HTERT RPE-1 (cell line): Measurements from ENCODE around the gene UBL4A.

Experiments
- in situ Hi-C: fragments of 300-500 bp; cut with MboI; formaldehyde crosslinking; loops from 4 replicates; pipeline ENCODE4 v1.14.3; 2020; ENCODE audit warnings: low sequenced_read_pairs

The UBL4A gene

DNA sequence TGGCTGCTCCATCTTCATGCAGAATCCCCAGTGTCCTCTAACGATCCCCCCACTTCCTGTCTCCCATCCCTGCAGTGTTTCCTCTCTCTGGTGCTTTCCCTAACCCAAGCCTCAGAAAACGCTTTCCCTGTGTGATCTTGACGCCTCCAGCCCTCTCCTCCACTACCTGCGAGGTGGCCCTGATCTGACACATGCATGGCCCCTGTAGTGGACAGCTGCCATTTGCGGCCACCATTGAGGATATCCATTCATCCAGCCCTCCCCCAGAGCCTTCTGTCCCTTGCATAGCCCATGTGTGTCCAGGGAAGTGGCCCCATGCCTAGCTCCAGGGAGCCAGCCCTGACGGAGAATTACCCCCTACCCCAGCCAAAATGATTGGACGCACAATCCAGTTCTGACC lies 3.1 kb downstream of the UBL4A start:
- in situ Hi-C loops = no loop called here

DNA sequence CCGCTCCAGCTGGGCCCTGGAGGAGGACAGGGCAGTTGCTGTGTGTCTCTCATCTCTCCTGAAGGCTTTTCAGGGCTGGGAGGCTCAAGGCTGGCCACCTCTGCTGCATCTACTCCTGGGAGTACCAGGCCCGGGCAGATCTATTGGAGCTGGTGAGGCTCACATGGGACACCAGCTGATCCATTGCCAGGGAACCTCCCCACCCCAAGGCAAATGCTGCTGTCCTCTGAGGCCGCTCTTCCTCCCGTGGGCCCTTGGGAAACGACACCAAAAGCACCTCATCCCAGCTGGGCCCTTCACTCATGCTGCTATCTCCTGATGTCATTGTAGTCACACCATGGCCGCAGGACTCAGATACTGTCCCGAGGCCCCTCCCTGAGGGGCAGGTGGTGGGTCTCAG lies 3.6 kb downstream of the UBL4A start:
- in situ Hi-C loops = no loop called here

DNA sequence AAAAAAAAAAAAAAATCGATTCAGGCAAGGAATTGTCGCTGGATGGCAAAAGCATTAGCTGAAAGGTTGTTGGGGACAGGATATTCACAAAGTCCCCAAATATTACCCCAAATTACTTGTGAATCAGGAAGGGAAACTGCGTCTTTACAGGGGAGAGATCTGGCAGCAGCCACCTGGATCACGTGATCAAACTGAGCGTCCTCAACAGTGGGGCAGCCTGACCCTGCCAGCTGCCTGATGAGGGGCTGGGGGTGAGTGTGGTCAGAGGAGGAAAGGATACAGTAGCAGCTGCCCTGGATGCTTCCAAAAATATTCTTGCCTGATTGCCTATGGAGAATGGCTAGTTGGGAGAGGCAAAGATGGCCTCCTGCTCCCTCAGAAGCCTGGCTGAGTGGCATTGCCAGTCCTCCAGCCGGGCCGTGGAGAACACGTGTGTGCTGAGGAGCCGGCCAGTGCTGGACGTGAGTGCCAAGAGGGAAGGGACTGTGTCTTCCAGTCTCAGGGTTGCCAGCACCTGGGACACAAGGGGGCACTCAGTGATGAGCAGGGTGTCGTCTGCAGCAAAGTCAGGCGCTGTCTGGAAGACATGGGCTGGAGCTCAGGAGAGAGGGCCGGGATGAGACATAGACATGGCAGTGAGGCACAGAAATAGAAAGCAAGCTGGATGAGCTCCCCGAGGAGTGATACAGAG lies 4.4 kb downstream of the UBL4A start:
- in situ Hi-C loops = no loop called here

DNA sequence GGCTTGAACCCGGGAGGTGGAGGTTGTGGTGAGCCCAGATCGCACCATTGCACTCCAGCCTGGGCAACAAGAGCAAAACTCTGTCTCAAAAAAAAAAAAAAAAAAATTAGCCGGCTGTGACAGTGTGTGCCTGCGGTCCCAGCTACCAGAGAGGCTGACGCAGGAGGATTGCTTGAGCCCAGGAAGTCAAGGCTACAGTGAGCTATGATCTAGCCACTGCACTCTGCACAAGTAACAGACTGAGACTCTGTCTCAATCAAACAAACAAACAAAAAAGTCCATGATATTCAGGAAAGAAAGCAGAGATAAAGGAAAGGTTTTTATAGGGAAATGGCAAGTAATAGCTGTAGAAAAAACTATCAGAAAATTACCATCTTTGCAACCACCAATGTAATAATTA lies 5.2 kb downstream of the UBL4A start:
- in situ Hi-C loops = no loop called here

DNA sequence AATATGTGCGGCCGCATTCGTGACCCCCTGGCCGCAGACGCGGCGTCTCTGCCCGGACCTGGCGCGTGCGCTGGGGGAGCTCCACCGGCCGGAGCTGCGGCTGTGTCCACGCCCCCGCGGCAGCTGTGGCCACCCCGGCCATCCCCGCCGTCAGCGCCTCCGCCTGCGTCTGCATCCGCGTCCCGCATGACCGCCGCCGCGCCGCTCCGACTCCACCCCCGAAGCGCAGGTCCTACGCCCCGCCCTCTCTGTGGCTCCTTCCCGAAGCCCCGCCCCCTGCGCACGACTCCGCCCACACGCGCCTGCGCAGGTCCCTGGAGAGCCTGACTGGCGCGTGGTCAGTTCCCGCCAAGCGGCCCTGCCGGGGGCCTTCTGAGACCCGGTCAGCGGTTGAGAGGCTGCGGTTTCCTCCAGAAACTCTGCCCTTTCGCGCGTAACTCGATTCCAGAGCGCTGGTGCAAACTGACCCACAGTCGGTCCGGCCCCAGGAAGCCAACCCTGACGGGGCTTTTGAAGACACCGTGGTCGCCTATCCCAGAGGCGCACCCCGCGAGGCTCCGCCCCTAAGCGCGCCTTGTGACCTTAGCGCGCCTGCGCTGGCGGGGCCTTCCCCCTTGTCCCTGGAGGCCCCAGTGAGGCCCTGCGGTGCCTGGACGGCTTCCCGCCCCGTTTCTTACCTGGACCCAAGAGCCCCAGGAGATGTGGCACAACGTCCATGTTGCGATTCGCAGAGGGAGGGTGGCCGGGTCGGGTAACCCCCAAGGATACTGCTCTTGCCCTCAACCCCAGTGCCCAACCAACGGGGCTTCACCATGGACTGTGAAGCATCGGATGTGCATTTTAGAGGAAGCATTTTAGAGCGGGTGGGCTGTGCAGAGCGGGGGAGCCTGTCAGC lies 7.4 kb downstream of the UBL4A start, which contains the start of gene LAGE3:
Gene LAGE3 (minus strand): TSS at position 554 of the 895 bp plus-strand sequence. CDS start 366 bp downstream, at position 188.
- in situ Hi-C loops = no loop called here

DNA sequence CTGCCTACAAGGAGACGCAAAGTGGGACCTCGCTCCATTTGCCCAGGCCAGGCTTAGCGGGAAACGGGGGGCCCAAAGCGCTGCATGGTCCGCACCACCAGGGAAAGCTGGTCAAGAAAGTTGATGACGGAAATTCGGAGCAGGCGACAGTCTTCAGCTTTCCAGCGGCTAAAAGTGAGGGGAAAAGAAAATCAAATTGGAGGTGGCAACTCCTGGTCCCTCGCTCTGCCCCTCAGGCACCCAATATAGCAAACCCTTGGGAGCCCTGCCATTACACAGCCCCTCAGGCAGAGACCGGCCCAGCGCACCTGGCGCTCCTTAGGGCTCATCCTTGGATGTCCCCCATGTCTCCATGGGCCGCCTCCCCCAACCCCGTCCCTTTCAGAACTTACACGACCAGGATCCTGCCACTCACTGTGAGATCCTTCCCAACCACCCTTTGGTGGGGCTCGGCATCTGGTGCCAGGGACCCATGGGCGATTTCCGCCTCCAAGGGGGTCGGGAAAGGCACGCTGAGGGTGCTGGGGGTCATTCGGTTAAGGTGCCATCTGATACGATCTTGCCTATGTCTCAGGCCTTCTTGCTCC lies 8.4 kb downstream of the UBL4A start:
- in situ Hi-C loops = no loop called here

DNA sequence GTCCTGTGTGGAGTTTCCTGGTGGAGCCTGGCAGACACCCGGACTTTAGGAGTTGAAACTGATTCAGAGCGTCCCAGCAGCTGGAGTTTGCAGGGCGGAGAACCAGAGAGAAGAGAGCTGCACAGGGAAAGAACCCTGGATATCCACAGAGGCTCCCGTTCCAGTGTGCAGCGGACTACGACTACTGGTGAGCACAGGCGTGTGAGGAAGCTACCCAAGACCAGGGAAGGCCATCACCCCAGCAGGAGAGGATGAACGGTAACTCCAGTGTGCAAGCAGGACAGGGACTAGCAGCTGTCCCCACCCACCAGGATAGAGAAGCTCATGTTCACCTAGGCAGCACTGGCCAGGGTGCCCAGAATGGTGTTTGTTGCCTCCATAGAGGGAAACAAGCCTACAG lies 9.6 kb downstream of the UBL4A start:
- in situ Hi-C loops = no loop called here

DNA sequence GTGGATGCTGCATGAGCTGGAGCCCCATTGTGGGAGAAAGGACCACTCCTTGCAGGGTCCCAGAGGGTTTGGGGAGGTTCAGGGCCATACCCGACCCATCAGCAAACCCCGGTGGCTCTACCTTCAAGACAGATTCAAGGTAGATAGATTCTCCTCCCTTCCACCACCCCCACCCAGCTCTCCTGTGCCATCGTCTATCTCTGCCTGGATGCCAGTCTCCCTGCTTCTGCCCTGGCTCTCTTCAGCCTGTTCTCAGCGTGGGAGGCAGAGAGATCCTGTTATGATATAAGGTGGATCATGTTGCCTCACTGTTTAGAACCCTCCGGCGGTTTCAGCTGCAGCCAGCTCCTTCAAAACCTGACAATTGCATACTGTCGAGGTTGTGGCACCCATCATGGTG lies 12.7 kb downstream of the UBL4A start:
- in situ Hi-C loops = no loop called here

DNA sequence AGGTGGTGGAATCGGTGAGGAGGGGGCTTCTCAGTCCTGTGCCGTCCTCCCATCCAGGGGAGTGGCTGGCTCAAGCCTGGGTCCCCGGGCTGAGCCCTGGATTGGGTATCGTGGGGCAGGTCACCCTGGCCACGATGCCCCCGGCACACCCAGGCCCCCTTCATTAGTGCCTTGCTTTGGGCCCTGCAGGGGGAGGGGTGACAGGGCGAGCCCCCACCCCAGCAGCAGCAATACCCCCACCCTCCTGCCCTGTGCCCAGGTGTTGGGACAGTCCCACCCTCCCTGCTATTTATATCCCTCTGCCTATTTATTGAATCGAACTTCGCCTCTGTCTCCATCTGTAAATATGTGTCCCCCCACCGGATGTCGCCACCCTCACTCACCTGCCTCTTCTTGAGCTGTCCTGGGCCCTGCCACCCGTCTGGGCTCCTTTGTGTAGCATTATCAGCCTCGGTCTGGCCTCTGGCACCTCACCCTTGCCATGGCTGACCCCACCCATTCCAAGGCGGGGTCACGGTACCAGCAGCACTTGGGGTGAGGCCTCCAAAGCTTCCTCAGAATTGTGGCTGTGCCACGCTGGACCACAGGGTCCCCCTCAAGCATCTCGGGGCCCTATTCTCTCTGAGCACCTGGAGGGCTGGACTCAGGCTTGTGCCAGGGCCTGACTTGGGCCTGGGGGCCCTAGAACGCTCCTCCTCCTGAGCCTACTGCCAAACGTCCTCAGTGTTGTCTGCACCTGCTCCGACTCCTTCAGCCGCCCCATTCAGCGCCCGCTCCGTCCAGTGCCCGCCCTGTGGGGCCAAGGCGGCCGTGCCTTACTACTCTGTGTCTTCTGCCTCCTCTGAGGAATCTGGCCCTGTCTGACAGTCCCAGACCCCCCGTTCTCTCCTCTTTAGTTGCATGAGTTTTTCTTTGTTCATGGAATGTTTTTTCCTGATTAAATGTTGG lies 13.5 kb downstream of the UBL4A start:
- in situ Hi-C loops = no loop called here

DNA sequence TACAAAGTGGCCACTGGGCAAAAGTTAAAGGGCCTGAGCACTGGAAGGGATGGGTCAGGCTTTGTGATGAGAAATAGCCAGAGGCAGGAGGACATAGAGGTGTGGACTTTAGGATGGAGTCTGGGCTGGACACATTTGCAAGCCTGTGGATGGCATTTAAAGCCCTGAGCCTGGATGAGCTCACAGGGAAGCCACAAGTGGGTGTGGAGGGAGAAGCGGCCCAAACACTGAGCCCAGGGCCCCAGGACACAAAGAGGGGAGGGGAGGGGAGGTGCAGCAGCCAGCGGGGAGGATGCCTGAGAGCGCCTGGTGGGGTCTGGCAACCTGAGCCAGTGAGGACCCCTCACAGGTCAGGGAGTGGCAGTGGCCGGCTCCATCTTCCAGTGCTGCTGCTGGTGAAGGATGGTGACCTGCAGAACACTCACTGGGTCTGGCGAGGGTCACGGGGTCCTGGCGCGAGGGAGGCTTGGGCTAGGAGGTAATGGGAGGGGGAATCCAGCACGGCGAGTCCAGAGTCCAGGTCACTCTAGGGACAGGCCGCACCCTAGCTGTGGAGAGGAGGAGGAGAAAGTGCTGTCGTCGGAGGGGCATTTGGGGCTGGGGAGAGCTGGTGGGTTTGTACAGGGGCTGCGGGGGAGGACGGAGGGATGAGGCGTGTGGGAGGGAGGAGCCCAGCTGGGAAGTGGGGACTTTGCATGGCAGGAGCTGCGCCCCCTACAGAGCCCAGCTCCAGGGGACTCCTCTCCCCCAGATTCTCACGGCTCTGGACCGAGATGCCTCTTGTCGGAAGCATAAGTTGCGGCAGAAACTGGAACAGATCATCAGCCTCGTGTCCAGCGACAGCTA lies 14.4 kb downstream of the UBL4A start:
- in situ Hi-C loops = no loop called here

DNA sequence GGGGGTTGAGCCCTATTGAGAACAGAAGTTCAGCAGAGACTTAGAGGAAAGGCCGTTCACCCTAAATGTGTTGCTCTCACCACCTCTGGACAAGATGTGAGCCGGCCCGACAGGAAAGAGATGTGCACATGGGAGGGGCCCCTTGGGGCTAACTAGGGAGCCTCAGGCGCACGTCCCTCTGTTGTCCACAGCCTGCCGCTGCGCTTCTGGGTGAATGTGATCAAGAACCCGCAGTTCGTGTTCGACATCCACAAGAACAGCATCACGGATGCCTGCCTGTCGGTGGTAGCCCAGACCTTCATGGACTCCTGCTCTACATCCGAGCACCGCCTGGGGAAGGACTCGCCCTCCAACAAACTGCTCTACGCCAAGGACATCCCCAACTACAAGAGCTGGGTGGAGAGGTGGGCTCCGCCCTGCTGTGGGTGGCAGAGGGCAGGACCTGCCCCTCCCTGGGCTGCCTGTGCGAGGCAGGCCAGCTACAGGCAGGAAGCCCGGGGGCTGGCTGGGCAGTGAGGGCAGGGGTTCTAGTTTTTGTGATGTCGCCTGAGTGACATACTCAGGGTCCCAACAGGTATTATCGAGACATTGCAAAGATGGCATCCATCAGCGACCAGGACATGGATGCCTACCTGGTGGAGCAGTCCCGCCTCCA lies 15.4 kb downstream of the UBL4A start:
- in situ Hi-C loops = no loop called here

DNA sequence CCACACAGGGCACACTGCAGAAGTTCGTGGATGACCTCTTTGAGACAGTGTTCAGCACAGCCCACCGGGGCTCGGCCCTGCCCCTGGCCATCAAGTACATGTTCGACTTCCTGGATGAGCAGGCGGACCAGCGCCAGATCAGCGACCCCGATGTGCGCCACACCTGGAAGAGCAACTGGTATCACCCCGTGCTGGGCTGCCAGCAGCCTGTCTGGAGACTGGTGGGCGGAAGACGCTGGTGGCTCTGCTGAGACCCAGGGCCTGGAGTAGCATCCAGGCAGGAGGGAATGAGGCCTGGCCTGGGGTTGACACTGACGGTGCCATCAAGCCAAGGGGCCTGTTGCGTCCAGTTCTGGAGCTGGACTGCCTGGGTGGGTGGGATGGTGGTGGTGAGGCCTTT lies 16.0 kb downstream of the UBL4A start:
- in situ Hi-C loops = no loop called here

DNA sequence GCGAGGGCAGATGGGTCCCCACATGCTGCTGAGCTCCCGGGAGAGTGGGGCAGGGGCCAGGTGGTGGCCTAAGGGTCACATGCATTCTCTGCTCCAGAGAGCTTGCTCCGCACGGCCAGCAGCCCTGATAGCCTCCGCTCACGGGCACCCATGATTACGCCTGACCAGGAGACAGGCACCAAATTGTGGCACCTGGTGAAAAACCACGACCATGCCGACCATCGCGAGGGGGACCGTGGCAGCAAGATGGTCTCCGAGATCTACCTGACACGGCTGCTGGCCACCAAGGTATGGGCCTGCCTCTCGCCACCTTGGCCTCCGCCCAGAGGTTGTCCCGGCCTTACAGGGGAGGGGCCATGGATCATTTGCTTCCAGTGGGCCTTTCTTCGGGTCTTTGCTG lies 16.5 kb downstream of the UBL4A start:
- in situ Hi-C loops = no loop called here

DNA sequence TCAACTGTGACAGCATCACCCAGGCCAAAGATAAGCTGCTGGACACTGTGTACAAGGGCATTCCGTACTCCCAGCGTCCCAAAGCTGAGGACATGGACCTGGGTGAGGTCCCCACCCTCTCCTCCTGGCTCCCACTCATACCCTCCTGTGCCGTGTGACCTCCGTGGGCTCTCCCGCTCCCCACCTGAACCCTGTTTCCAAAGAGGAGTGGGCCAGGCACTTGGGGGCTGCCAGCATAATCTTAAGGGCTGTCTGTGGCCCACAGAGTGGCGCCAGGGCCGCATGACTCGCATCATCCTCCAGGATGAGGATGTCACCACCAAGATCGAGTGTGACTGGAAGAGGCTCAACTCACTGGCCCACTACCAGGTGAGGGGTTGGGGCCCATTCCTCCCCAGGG lies 17.3 kb downstream of the UBL4A start:
- in situ Hi-C loops = no loop called here

DNA sequence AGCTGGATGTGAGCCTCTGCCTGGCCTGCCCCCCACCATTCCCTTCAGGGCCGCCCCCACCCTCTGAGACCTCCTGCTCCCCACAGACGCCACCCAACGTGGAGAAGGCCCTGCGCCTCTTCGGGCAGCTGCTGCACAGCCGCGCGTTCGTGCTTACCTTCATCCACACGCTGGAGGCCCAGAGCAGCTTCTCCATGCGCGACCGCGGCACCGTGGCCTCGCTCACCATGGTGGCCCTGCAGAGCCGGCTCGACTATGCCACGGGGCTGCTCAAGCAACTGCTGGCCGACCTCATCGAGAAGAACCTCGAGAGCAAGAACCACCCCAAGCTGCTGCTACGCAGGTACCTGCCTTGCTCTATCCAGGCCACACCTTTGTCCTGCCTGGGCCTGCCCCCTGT lies 18.2 kb downstream of the UBL4A start:
- in situ Hi-C loops = no loop called here

DNA sequence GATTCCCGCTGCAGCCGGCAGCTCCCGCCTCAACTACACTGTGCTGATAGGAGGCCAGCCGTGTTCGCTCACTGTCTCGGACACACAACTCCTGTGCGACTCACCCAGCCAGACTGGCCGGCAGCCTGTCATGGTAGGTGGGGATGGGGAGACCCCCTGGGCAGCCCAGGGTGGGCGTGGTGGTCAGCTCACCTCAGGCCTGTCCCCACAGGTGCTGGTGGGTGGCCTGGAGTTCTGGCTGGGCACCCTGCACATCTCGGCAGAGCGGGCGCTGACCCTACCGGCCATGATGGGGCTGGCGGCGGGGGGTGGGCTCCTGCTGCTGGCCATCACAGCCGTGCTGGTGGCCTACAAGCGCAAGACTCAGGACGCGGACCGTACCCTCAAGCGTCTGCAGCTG lies 18.9 kb downstream of the UBL4A start:
- in situ Hi-C loops = no loop called here

DNA sequence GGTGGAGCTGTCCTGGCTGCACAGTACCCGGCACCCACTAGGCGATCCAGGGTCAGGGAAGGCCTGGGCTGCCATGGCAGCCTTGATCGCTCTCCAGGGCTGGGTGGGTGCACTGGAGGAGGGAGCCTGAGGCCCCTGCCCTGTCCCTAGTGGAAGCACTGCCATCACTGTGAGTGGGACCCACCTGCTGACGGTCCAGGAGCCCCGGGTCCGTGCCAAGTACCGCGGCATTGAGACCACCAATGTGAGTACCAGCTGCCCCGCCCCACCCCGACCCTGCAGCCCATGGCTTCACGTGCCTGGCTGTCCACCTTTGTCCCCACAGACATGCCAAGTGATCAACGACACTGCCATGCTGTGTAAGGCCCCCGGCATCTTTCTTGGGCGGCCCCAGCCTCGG lies 19.5 kb downstream of the UBL4A start:
- in situ Hi-C loops = no loop called here

DNA sequence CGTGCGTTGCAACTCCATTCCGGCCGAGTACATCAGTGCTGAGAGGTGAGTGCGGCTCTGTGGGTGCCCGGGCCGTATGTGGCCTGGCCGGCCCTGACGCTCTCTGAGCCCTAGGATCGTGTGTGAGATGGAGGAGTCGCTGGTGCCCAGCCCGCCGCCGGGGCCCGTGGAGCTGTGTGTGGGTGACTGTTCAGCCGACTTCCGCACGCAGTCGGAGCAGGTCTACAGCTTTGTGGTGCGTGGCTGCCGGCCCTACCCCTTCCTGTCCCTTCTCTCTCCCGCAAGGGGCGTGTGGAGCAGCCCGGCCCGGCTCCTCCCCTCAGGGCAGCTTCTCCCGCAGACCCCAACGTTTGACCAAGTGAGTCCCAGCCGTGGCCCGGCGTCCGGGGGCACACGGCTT lies 20.4 kb downstream of the UBL4A start:
- in situ Hi-C loops = no loop called here

DNA sequence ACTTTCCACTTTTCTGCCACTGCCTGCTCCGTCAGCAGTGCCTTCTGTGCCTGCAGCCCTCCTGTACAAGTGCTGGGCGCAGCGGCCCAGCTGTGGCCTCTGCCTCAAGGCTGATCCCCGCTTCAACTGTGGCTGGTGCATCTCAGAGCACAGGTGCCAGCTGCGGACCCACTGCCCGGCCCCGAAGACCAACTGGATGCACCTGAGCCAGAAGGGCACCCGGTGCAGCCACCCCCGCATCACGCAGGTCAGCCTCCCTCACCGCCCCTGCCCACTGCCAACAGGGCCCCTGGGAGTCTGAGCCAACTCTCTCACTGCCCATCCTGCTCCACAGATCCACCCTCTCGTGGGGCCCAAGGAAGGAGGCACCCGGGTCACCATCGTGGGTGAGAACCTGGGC lies 20.8 kb downstream of the UBL4A start:
- in situ Hi-C loops = no loop called here
